K562 (cell line): ENCODE measurements around the gene TRAP1.

Experiments
- EP300 ChIP-seq: IDR thresholded peaks from 2 replicates; pipeline ENCODE4 v1.6.1; 2012; ENCODE audit warnings: low read length, improper control_type of control experiment
- EZH2 ChIP-seq: IDR thresholded peaks from 2 replicates; pipeline ENCODE4 v1.6.1; 2012; ENCODE audit warnings: low read depth, mild to moderate bottlenecking, inconsistent platforms, low read length, borderline replicate concordance
- FIP1L1 ChIP-seq: fragments of 200-400 bp; formaldehyde crosslinking; IDR thresholded peaks from 2 replicates; pipeline ENCODE4 v1.6.1; 2018; ENCODE audit warnings: mild to moderate bottlenecking, low read depth, low read length; ENCODE audit not compliant: poor library complexity, severe bottlenecking
- JUNB ChIP-seq: fragments of 450-650 bp; formaldehyde crosslinking; conservative IDR thresholded peaks from 2 replicates; pipeline ENCODE4 v1.4.0; 2020; ENCODE audit warnings: mild to moderate bottlenecking
- NR2F6 ChIP-seq: fragments of 450-650 bp; formaldehyde crosslinking; IDR thresholded peaks from 2 replicates; pipeline ENCODE4 v1.4.0; 2020; ENCODE audit warnings: mild to moderate bottlenecking
- SMARCB1 ChIP-seq: IDR thresholded peaks from 2 replicates; pipeline ENCODE4 v1.6.1; 2011; ENCODE audit warnings: improper control_type of control experiment, low read depth; ENCODE audit not compliant: insufficient read length
- SMARCE1 ChIP-seq: fragments of 450-650 bp; IDR thresholded peaks from 2 replicates; pipeline ENCODE4 v1.7.1; 2016; ENCODE audit warnings: mild to moderate bottlenecking
- ZNF146 ChIP-seq: IDR thresholded peaks from one replicate; pipeline ENCODE4 v1.6.1; 2018; ENCODE audit warnings: missing compliant biosample characterization; ENCODE audit not compliant: unreplicated experiment

DNA sequence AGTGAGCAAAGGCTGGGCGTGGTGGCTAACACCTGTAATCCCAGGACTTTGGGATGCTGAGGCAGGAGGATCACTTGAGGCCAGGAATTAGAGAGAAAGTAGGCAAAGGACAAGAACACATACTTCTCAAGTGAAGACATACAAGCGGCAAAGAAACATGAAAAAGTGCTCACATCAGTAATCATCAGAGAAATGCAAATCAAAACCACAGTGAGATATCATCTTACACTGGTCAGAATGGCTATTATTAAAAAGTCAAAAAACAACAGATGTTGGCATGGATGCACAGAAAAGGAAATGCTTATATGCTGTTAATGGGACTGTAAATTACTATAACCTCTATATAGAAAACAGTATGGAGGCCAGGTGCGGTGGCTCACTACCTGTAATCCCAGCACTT is 93.7 kb downstream of the TRAP1 start:
- TF ChIP-seq FIP1L1: no peak
- no peak for TF ChIP-seq ZNF146 (CRISPR knock-in tag)
- no peak for TF ChIP-seq NR2F6 (CRISPR knock-in tag)
- TF ChIP-seq JUNB (CRISPR knock-in tag): no peak
- TF ChIP-seq EP300: no peak
- TF ChIP-seq EZH2: no peak
- no peak for TF ChIP-seq SMARCE1
- TF ChIP-seq SMARCB1: no peak
